ENCODE results near the gene TSPAN11. TPM values are rescaled to one million over a fixed set of nuclear protein-coding genes. Genes with fewer than 3 reads are reported as not detected.

Gene TSPAN11
- total RNA-seq, 2 experiments from 2014 or later, result not detected

DNA sequence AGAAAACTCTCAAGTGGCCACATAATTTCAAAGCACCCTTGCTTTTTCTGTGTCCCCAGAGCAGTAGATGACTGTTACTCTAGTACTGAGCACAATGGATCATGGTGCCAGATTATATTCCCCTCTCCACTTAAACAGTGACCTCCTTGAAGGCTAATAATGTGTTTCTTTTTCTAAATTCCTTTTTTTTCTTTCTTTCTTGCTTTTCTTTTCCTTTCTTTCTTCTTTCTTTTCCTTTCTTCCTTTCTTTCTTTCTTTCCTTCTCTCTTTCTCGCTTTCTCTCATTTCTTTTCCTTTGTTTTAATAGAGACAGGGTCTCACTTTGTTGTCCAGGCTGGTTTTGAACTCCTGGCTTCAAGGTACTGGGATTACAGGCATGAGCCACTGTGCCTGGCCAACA, 26.2 kb upstream of the TSPAN11 start:
- Mint-ChIP-seq H3K36me3 (ENCODE audit: low read depth) (no peaks in the 10 kb centered on the region), H3K4me1 (no peaks in the 10 kb centered on the region), H3K27me3 (peaks cover 9% of the 10 kb centered on the region), H3K9me3 (no peaks in the 10 kb centered on the region), H3K4me3 (no peak overlapping the region), H3K27ac (no peak overlapping the region)
- DNase-seq, result no peak
- ChIA-PET POLR2A (no interaction called here), CTCF (no interaction called here)

DNA sequence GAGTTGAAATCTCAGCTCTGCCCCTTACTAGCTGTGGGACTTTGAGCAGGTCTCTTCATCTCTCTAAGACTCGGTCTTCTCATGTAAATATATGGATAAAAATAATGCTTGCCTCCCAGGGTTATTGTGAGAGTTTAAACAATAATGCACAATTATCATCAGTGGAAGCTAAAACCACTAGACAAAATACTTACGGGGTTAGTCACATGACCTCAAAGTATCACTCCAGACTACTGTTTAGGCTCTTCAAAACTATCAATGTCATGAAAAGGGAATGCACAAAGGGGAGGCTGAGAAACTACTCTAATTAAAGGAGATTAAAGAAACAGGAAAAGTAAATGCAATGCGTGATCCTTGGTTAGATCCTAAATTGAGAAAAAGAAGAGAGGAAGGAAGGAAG, 24.5 kb upstream of the TSPAN11 start:
- POLR2A ChIA-PET, result no interaction called here
- no peaks in the 10 kb centered on the region for H3K4me1 Mint-ChIP-seq
- peaks cover 12% of the 10 kb centered on the region for H3K27me3 Mint-ChIP-seq
- no peak overlapping the region for H3K27ac Mint-ChIP-seq
- DNase-seq, result no peak
- no peaks in the 10 kb centered on the region for H3K9me3 Mint-ChIP-seq
- CTCF ChIA-PET, result no interaction called here
- no peak overlapping the region for H3K4me3 Mint-ChIP-seq
- no peaks in the 10 kb centered on the region for H3K36me3 Mint-ChIP-seq (ENCODE audit: low read depth)

GRCh38 chr12:30902596-30902995, 24.0 kb upstream of the TSPAN11 start:
- Mint-ChIP-seq H3K27ac (no peak overlapping the region), H3K27me3 (peaks cover 12% of the 10 kb centered on the region), H3K4me3 (no peak overlapping the region), H3K9me3 (no peaks in the 10 kb centered on the region), H3K36me3 (ENCODE audit: low read depth) (no peaks in the 10 kb centered on the region), H3K4me1 (no peaks in the 10 kb centered on the region)
- CTCF ChIA-PET, result no interaction called here
- POLR2A ChIA-PET, result no interaction called here
- no peak for DNase-seq

DNA sequence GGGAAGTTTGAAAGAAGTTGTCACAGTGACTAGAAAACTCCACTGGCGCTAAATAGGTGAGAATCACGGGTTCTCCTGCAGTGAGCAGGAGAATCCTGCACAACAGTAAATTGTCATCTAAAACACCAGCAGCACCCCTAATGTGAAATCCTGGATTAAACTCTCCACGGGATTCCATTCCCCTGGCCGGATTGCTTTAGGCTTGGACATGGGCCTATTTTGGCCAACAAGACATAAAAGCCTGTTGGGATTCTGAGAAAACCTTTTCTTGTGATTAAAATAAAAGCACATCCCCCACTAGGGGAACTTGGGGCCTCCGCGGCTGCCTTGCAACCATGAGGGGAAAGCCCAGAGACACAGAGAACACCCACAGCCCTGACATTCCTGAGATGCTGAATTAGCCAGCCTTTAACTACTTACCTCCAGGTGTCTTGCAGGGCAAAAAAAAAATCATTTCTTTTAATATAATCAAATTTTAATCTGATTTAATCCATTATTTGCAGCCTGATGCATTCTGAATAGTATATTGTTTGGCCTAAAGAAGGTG, 21.0 kb upstream of the TSPAN11 start:
- Mint-ChIP-seq H3K4me3 (no peak overlapping the region), H3K27me3 (peaks cover 5% of the 10 kb centered on the region), H3K4me1 (no peaks in the 10 kb centered on the region), H3K36me3 (ENCODE audit: low read depth) (no peaks in the 10 kb centered on the region), H3K9me3 (no peaks in the 10 kb centered on the region), H3K27ac (no peak overlapping the region)
- CTCF ChIA-PET, result no interaction called here
- POLR2A ChIA-PET, result no interaction called here
- no peak for DNase-seq

- H3K4me1 Mint-ChIP-seq, result no peaks in the 10 kb centered on the region
- H3K27me3 Mint-ChIP-seq, result peaks cover 3% of the 10 kb centered on the region
- CTCF ChIA-PET, result no interaction called here
- POLR2A ChIA-PET, result no interaction called here
- H3K4me3 Mint-ChIP-seq, result no peak overlapping the region
- no peak for DNase-seq
- H3K27ac Mint-ChIP-seq, result no peak overlapping the region
- H3K9me3 Mint-ChIP-seq, result no peaks in the 10 kb centered on the region
- no peaks in the 10 kb centered on the region for H3K36me3 Mint-ChIP-seq (ENCODE audit: low read depth)
Observed at GRCh38 chr12:30908076-30908721, 18.3 kb upstream of the TSPAN11 start.

DNA sequence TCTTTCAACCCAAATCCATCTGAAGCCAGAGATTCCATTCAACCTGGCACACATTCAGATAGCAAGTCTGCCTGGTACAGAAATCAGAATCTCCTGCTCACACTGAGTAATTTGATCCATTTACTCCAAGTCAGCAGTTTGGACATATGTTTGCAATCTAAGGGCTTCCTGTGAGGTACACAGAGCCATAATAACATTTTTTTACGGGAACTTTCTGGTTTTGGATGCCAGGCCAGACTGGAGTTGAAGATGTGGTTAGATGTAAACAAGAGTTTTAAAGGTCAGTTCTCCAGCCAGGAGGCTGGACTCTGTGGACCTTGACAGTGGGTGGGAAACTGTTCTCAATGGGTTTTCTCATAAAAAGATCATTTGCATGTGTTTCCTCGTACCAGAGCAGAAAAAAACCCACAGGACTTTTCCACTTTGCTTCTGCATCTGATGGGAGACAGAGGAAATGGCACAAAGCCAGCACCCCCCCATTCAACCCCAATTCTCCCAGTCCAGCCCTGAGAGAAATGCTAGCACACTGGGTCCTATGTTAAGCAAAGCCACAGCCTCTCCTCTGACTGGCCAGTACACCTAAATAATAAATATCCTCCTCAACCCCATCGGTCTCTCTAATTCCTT, 17.7 kb upstream of the TSPAN11 start:
- POLR2A ChIA-PET, result no interaction called here
- CTCF ChIA-PET, result no interaction called here
- no peak for DNase-seq
- Mint-ChIP-seq H3K4me3 (no peak overlapping the region), H3K27ac (no peak overlapping the region), H3K9me3 (no peaks in the 10 kb centered on the region), H3K36me3 (ENCODE audit: low read depth) (no peaks in the 10 kb centered on the region), H3K4me1 (no peaks in the 10 kb centered on the region), H3K27me3 (peaks cover 3% of the 10 kb centered on the region)

GRCh38 chr12:30909349-30910037, 17.1 kb upstream of the TSPAN11 start:
- H3K9me3 Mint-ChIP-seq, result no peaks in the 10 kb centered on the region
- no peaks in the 10 kb centered on the region for H3K36me3 Mint-ChIP-seq (ENCODE audit: low read depth)
- no peak overlapping the region for H3K4me3 Mint-ChIP-seq
- POLR2A ChIA-PET, result no interaction called here
- no peak for DNase-seq
- CTCF ChIA-PET, result no interaction called here
- no peaks in the 10 kb centered on the region for H3K4me1 Mint-ChIP-seq
- no peak overlapping the region for H3K27ac Mint-ChIP-seq
- H3K27me3 Mint-ChIP-seq, result peaks cover 3% of the 10 kb centered on the region

GRCh38 chr12:30910038-30910350, 16.6 kb upstream of the TSPAN11 start:
- Mint-ChIP-seq H3K4me1 (no peaks in the 10 kb centered on the region), H3K4me3 (no peak overlapping the region), H3K27ac (no peak overlapping the region), H3K36me3 (ENCODE audit: low read depth) (no peaks in the 10 kb centered on the region), H3K9me3 (no peaks in the 10 kb centered on the region), H3K27me3 (peaks cover 3% of the 10 kb centered on the region)
- POLR2A ChIA-PET, result no interaction called here
- DNase-seq, result no peak
- CTCF ChIA-PET, result no interaction called here

GRCh38 chr12:30911207-30911606, 15.3 kb upstream of the TSPAN11 start:
- POLR2A ChIA-PET, result no interaction called here

GRCh38 chr12:30913323-30913722, 13.2 kb upstream of the TSPAN11 start:
- Mint-ChIP-seq H3K4me3 (no peak overlapping the region), H3K4me1 (no peaks in the 10 kb centered on the region), H3K27me3 (peaks cover 6% of the 10 kb centered on the region), H3K36me3 (ENCODE audit: low read depth) (no peaks in the 10 kb centered on the region), H3K27ac (no peak overlapping the region), H3K9me3 (no peaks in the 10 kb centered on the region)
- CTCF ChIA-PET, result interaction anchor here (0.5 kb wide), 1 partner anchor 474 kb away, joined by 5 read pairs; no protein-coding TSS in a partner anchor
- DNase-seq, result no peak
- POLR2A ChIA-PET, result no interaction called here

More at GRCh38 chr12:30911207-30911606, 15.3 kb upstream of the TSPAN11 start:
- H3K27me3 Mint-ChIP-seq, result peaks cover 3% of the 10 kb centered on the region
- no peak overlapping the region for H3K27ac Mint-ChIP-seq
- no peaks in the 10 kb centered on the region for H3K4me1 Mint-ChIP-seq
- no peak for DNase-seq
- no peaks in the 10 kb centered on the region for H3K9me3 Mint-ChIP-seq
- H3K4me3 Mint-ChIP-seq, result no peak overlapping the region
- CTCF ChIA-PET, result no interaction called here
- H3K36me3 Mint-ChIP-seq (ENCODE audit: low read depth), result no peaks in the 10 kb centered on the region

- ChIA-PET CTCF (no interaction called here), POLR2A (no interaction called here)
- H3K27me3 Mint-ChIP-seq, result peaks cover 7% of the 10 kb centered on the region
- H3K4me3 Mint-ChIP-seq, result no peak overlapping the region
- no peaks in the 10 kb centered on the region for H3K9me3 Mint-ChIP-seq
- no peaks in the 10 kb centered on the region for H3K4me1 Mint-ChIP-seq
- DNase-seq, result no peak
- H3K36me3 Mint-ChIP-seq (ENCODE audit: low read depth), result no peaks in the 10 kb centered on the region
- no peak overlapping the region for H3K27ac Mint-ChIP-seq
Observed at GRCh38 chr12:30914986-30915591, 11.5 kb upstream of the TSPAN11 start.

DNA sequence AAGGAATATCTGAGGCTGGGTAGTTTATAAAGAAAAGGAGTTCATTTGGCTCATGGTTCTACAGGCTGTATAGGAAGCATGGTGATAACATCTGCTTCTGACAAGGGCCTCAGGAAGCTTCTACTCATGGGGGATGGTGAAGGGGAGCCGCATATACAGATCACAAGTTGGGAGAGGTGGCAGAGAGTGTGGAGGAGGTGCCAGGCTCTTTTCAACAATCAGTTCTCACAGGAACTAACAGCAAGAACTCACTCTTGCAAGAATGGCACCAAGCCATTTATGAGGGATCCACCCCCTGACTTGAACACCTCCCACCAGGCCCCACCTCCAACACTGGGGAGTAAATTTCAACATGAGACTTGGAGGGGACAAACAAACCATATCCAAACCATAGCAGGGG, 3.5 kb upstream of the TSPAN11 start:
- peaks cover 40% of the 10 kb centered on the region for H3K27me3 Mint-ChIP-seq
- H3K4me1 Mint-ChIP-seq, result no peaks in the 10 kb centered on the region
- POLR2A ChIA-PET, result no interaction called here
- CTCF ChIA-PET, result no interaction called here
- no peaks in the 10 kb centered on the region for H3K9me3 Mint-ChIP-seq
- H3K36me3 Mint-ChIP-seq (ENCODE audit: low read depth), result no peaks in the 10 kb centered on the region
- no peak overlapping the region for H3K27ac Mint-ChIP-seq
- H3K4me3 Mint-ChIP-seq, result no peak overlapping the region
- no peak for DNase-seq

DNA sequence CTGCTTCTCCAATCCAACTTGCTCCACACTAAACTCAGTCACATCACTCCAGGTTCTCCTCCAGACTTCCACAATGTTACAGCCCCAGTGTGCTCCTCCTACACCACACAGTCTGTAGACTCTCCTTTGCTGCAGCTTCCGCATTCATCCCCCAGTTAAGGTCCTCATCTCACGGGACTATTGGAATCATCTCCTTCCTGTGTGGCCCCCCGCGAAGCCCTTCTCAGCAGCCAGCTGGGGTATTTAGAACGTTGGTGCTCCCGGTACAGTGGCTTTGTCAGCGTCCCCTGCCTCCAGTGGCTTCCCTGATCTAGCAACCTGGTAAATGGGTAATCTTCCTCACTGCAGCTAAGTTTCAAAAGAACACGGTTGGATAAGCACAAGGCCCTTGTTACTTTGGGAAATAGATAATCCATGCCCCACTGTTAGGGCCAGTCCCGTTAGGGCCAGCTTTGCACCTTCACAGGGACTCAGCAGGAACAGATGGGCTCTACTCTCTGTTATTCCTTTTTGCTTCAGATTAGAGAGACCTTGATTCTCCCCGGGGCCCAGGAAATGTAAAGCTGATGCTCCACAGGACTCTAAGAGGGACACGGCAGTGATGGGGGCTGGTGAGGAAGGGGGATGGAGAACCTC, 823 bp upstream of the TSPAN11 start:
- H3K9me3 Mint-ChIP-seq, result no peaks in the 10 kb centered on the region
- POLR2A ChIA-PET, result interaction anchor here (0.6 kb wide), 1 partner anchor 240 kb away, joined by 3 read pairs; no protein-coding TSS in a partner anchor

More for the DNA sequence above, 823 bp upstream of the TSPAN11 start:
- no peak overlapping the region for H3K4me3 Mint-ChIP-seq
- CTCF ChIA-PET, result interaction anchor here (0.6 kb wide), 1 partner anchor 1559 kb away, joined by 3 read pairs; no protein-coding TSS in a partner anchor
- no peak for DNase-seq
- peaks cover 50% of the 10 kb centered on the region for H3K27me3 Mint-ChIP-seq
- H3K4me1 Mint-ChIP-seq, result no peaks in the 10 kb centered on the region
- no peak overlapping the region for H3K27ac Mint-ChIP-seq
- H3K36me3 Mint-ChIP-seq (ENCODE audit: low read depth), result no peaks in the 10 kb centered on the region

Measured in activated CD4-positive, alpha-beta T cell treated with anti-CD3 and anti-CD28 coated beads, Interleukin-2, amount 10 ng/mL, durations not matched to agents 7 days and 5 days (primary cell).